HCT116 (cell line): ENCODE data around the gene PSMG1. TPM values are rescaled to one million over a fixed set of nuclear protein-coding genes. Genes with fewer than 3 reads are reported as not detected.
"Not testable (repeated sequence)": the region's sequence is repeated elsewhere in the genome, so short reads cannot be mapped to it uniquely, and the experiment has no call there.

ENCODE experiments used
- ATAC-seq: fragments of 200-7000 bp; cut with Tn5 transposase; 2 replicates; pipeline ENCODE4 v1.9.1; 2020; ENCODE audit warnings: mild to moderate bottlenecking, moderate library complexity
- BruUV-seq: library from RNA; stranded (reverse); fragments of 400-500 nt; replicated peaks from 2 replicates; lab custom pipeline; 2021; lab: Mats Ljungman, UMichigan
- CTCF ChIA-PET: fragments of 300-600 bp; sonication (Branson Sonifier 250); formaldehyde crosslinking; loops from one replicate; lab custom pipeline; 2021; ENCODE audit warnings: antibody characterized with exemption; lab: Charles Lee
- POLR2A ChIA-PET: fragments of 300-600, 350-600 bp; sonication (Branson Sonifier 250); formaldehyde crosslinking; loops from one replicate; lab custom pipeline; 2021; ENCODE audit warnings: antibody characterized with exemption; lab: Charles Lee
- RAD21 ChIA-PET, 2 experiments: fragments of 300-600 bp; sonication (Branson Sonifier 250); formaldehyde crosslinking; loops; one replicate each; lab custom pipeline; 2023; ENCODE audit warnings: low total read pairs in 2 of 2; ENCODE audit not compliant: uncharacterized antibody in 2 of 2, unreplicated experiment in 2 of 2, low non-redundant PET in 1 of 2; lab: Charles Lee
- DNase-seq: peaks from one replicate; pipeline ENCODE4 v3.0.0-alpha.2; 2010; ENCODE audit warnings: low read depth, low spot score
- H2AFZ ChIP-seq: fragments of 200-600 bp; shearing (Covaris generic), sonication (generic); 2 replicates; pipeline ENCODE4 v1.6.1; 2017; ENCODE audit warnings: low read depth, mixed run types, mixed read lengths, antibody characterized with exemption, low read length; ENCODE audit not compliant: poor library complexity, severe bottlenecking
- H3K27ac ChIP-seq: 2 replicates; pipeline ENCODE4 v1.5.1; 2012; ENCODE audit warnings: low read depth, low read length
- H3K27me3 ChIP-seq: fragments of 200-600 bp; sonication (generic); 2 replicates; pipeline ENCODE4 v1.6.1; 2016; ENCODE audit warnings: mixed run types, low read length, mixed read lengths; ENCODE audit not compliant: insufficient read depth
- H3K36me3 ChIP-seq, 2 experiments: fragments of 200-500 bp in 1 of 2; fragments of 200-600 bp in 1 of 2; sonication (Bioruptor generic) in 1 of 2; sonication (generic) in 1 of 2; 2 replicates each; pipeline versions ENCODE4 v1.5.1 to v1.6.1; 2014 to 2016; ENCODE audit warnings: low read length in 2 of 2, inconsistent platforms in 1 of 2, mixed read lengths in 1 of 2, mixed run types in 1 of 2; ENCODE audit not compliant: insufficient read depth in 2 of 2, control insufficient read depth in 1 of 2
- H3K4me1 ChIP-seq, 2 experiments: fragments of 200-600 bp in 1 of 2; sonication (generic) in 1 of 2; 2 replicates each; pipeline versions ENCODE4 v1.5.1 to v1.6.1; 2012 to 2017; ENCODE audit warnings: low read length in 2 of 2, inconsistent platforms in 1 of 2, mild to moderate bottlenecking in 1 of 2, mixed read lengths in 1 of 2, mixed run types in 1 of 2, moderate library complexity in 1 of 2; ENCODE audit not compliant: insufficient read depth in 2 of 2, control insufficient read depth in 1 of 2
- H3K4me2 ChIP-seq: fragments of 200-600 bp; sonication (generic); 2 replicates; pipeline ENCODE4 v1.6.1; 2017; ENCODE audit warnings: mixed run types, low read length, mixed read lengths
- H3K4me3 ChIP-seq, 2 experiments: fragments of 200-600 bp in 1 of 2; sonication (generic) in 1 of 2; replicated peaks in 1 of 2; 2 replicates each; pipeline ENCODE4 v1.5.1; 2011 to 2016; ENCODE audit warnings: low read length in 2 of 2, control low read depth in 1 of 2, low read depth in 1 of 2, mild to moderate bottlenecking in 1 of 2, mixed read lengths in 1 of 2, mixed run types in 1 of 2
- H3K79me2 ChIP-seq: fragments of 200-600 bp; sonication (generic); 2 replicates; pipeline ENCODE4 v1.6.1; 2017; ENCODE audit warnings: mild to moderate bottlenecking, mixed run types, low read length, moderate library complexity, mixed read lengths; ENCODE audit not compliant: insufficient read depth
- H3K9ac ChIP-seq: fragments of 200-600 bp; sonication (generic); 2 replicates; pipeline ENCODE4 v1.6.1; 2016; ENCODE audit warnings: low read length, mixed read lengths
- H3K9me2 ChIP-seq: fragments of 200-600 bp; sonication (generic), shearing (Covaris generic); 2 replicates; pipeline ENCODE4 v1.6.1; 2017; ENCODE audit warnings: mixed run types, mild to moderate bottlenecking, moderate library complexity; ENCODE audit not compliant: insufficient read depth
- H3K9me3 ChIP-seq, 2 experiments: fragments of 200-500 bp in 1 of 2; fragments of 200-600 bp in 1 of 2; sonication (Bioruptor generic) in 1 of 2; sonication (generic) in 1 of 2; 2 replicates each; pipeline ENCODE4 v1.6.1; 2014 to 2017; ENCODE audit warnings: low read length in 2 of 2, mixed read lengths in 2 of 2, inconsistent platforms in 1 of 2, low read depth in 1 of 2, mild to moderate bottlenecking in 1 of 2, mixed run types in 1 of 2, moderate library complexity in 1 of 2; ENCODE audit not compliant: control insufficient read depth in 1 of 2, insufficient read depth in 1 of 2
- H4K20me1 ChIP-seq: fragments of 200-600 bp; sonication (generic), shearing (Covaris generic); 2 replicates; pipeline ENCODE4 v1.6.1; 2017; ENCODE audit warnings: mixed run types, mild to moderate bottlenecking, moderate library complexity; ENCODE audit not compliant: insufficient read depth
- CBX3 ChIP-seq: IDR thresholded peaks from 2 replicates; pipeline ENCODE4 v1.6.1; 2012; ENCODE audit warnings: low read depth
- EZH2phosphoT487 ChIP-seq: fragments of 200-600 bp; IDR thresholded peaks from 2 replicates; pipeline ENCODE4 v1.6.1; 2018; ENCODE audit warnings: antibody characterized with exemption, borderline replicate concordance
- RAD21 ChIP-seq: IDR thresholded peaks from 2 replicates; pipeline ENCODE4 v1.6.1; 2012; ENCODE audit warnings: low read depth, mild to moderate bottlenecking
- SRF ChIP-seq: IDR thresholded peaks from 2 replicates; pipeline ENCODE4 v1.6.1; 2012; ENCODE audit warnings: low read depth
- ZNF274 ChIP-seq: fragments of 200-500 bp; sonication (Bioruptor generic); IDR thresholded peaks from 2 replicates; pipeline ENCODE4 v1.6.1; 2014; ENCODE audit warnings: mild to moderate bottlenecking, low read depth, low read length, inconsistent platforms
- intact Hi-C: fragments of 100-400 bp; cut with micrococcal nuclease; formaldehyde crosslinking; loops from 2 replicates; pipeline ENCODE4 v1.10.0; 2022
- total RNA-seq: library from RNA; stranded (reverse); gene quantifications from one replicate; pipeline ENCODE4 v1.2.1, GENCODE V29; 2021; ENCODE audit not compliant: unreplicated experiment
- TF ChIP-seq, protein P1 (sequence below): IDR thresholded peaks from 2 replicates; pipeline ENCODE4 v1.6.1; 2012; ENCODE audit warnings: low read depth
- TF ChIP-seq, protein P2 (sequence below): IDR thresholded peaks from 2 replicates; pipeline ENCODE4 v1.6.1; 2012

The PSMG1 gene
- total RNA-seq, 1 experiment from 2014 or later, result 83.7 TPM

GRCh38 chr21:39220875-39221274 is 37.6 kb upstream of the PSMG1 start:
- peaks cover 10 to 16% of the 10 kb centered on the region in 2 experiments; a peak in 3 of 4 replicates for H3K36me3 ChIP-seq
- H3K9me3 ChIP-seq, H3K4me3 ChIP-seq, DNase-seq, H2AFZ ChIP-seq, H3K9me2 ChIP-seq, CTCF ChIA-PET, H3K27me3 ChIP-seq, RAD21 ChIA-PET, intact Hi-C loops, ATAC-seq, H3K4me2 ChIP-seq, H3K4me1 ChIP-seq, H3K79me2 ChIP-seq, H4K20me1 ChIP-seq, BruUV-seq, H3K9ac ChIP-seq, H3K27ac ChIP-seq: not testable (repeated sequence)
- POLR2A ChIA-PET, result interaction anchor here (0.6 to 0.8 kb wide), 2 partner anchors 10 to 17 kb away, joined by 3 to 4 read pairs; no protein-coding TSS in a partner anchor

- BruUV-seq, result no TSS peak
Observed at GRCh38 chr21:39220150-39220549, 36.9 kb upstream of the PSMG1 start.

More at GRCh38 chr21:39220150-39220549, 36.9 kb upstream of the PSMG1 start:
- Histone ChIP-seq H3K4me1 (no peaks in the 10 kb centered on the region), H3K36me3 (peaks cover 10 to 18% of the 10 kb centered on the region in 2 experiments; a peak in 3 of 4 replicates), H3K4me3 (no peak overlapping the region), H3K27me3 (no peaks in the 10 kb centered on the region), H3K4me2 (no peak overlapping the region), H4K20me1 (no peaks in the 10 kb centered on the region), H3K9me2 (no peaks in the 10 kb centered on the region), H3K79me2 (peaks cover 2% of the 10 kb centered on the region), H3K27ac (no peak overlapping the region), H2AFZ (no peak overlapping the region), H3K9me3 (no peaks in the 10 kb centered on the region), H3K9ac (no peak overlapping the region)
- ATAC-seq (no peak), DNase-seq (no peak)
- CTCF ChIA-PET, result no interaction called here
- RAD21 ChIA-PET, result no interaction called here
- intact Hi-C loops, result no loop called here
- POLR2A ChIA-PET, result no interaction called here
- TF ChIP-seq, protein P1, sequence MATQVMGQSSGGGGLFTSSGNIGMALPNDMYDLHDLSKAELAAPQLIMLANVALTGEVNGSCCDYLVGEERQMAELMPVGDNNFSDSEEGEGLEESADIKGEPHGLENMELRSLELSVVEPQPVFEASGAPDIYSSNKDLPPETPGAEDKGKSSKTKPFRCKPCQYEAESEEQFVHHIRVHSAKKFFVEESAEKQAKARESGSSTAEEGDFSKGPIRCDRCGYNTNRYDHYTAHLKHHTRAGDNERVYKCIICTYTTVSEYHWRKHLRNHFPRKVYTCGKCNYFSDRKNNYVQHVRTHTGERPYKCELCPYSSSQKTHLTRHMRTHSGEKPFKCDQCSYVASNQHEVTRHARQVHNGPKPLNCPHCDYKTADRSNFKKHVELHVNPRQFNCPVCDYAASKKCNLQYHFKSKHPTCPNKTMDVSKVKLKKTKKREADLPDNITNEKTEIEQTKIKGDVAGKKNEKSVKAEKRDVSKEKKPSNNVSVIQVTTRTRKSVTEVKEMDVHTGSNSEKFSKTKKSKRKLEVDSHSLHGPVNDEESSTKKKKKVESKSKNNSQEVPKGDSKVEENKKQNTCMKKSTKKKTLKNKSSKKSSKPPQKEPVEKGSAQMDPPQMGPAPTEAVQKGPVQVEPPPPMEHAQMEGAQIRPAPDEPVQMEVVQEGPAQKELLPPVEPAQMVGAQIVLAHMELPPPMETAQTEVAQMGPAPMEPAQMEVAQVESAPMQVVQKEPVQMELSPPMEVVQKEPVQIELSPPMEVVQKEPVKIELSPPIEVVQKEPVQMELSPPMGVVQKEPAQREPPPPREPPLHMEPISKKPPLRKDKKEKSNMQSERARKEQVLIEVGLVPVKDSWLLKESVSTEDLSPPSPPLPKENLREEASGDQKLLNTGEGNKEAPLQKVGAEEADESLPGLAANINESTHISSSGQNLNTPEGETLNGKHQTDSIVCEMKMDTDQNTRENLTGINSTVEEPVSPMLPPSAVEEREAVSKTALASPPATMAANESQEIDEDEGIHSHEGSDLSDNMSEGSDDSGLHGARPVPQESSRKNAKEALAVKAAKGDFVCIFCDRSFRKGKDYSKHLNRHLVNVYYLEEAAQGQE, result no peak
- TF ChIP-seq EZH2phosphoT487 (no peak), ZNF274 (no peak), RAD21 (no peak), SRF (no peak), CBX3 (no peak)
- TF ChIP-seq, protein P2, sequence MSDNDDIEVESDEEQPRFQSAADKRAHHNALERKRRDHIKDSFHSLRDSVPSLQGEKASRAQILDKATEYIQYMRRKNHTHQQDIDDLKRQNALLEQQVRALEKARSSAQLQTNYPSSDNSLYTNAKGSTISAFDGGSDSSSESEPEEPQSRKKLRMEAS, result no peak
